K562 (cell line): ENCODE results near the gene ADK. TPM values are rescaled to one million over a fixed set of nuclear protein-coding genes. Genes with fewer than 3 reads are reported as not detected.

Experiments
- DACH1 ChIP-seq: fragments of 450-650 bp; IDR thresholded peaks from 2 replicates; pipeline ENCODE4 v1.6.1; 2018; ENCODE audit not compliant: partially characterized antibody
- POLR2AphosphoS5 ChIP-seq: IDR thresholded peaks from 2 replicates; pipeline ENCODE4 v1.6.1; 2011; ENCODE audit warnings: mild to moderate bottlenecking, low read depth, low read length, moderate library complexity; ENCODE audit not compliant: control insufficient read depth, insufficient read depth
- SREBF2 ChIP-seq: sonication (generic); formaldehyde crosslinking; IDR thresholded peaks from 2 replicates; pipeline ENCODE4 v1.4.0; 2020; ENCODE audit warnings: mild to moderate bottlenecking, missing genetic modification reagents
- TBP ChIP-seq: optimal IDR thresholded peaks from 2 replicates; pipeline ENCODE3; 2011; ENCODE audit warnings: low read depth, low read length, improper control_type of control experiment
- ZNF263 ChIP-seq: sonication (generic); formaldehyde crosslinking; IDR thresholded peaks from 2 replicates; pipeline ENCODE4 v1.8.0; 2022; ENCODE audit warnings: mild to moderate bottlenecking, missing genetic modification reagents, borderline replicate concordance
- polyA plus RNA-seq, 8 experiments: library from polyadenylated mRNA; depleted of rRNA in 4 of 8; stranded (reverse) in 5 of 8; unstranded in 3 of 8; fragments of >200 nt; fragmentation: Nextera tagmentation in 2 of 8; fragmentation: Illumina TruSeq in 1 of 8; extraction: Ambion mirVana in 2 of 8; extraction: Trizol in 1 of 8; gene quantifications; 2 replicates each; pipeline versions ENCODE4 v1.2.1 to v1.2.3, GENCODE V29; 2011 to 2014; ENCODE audit warnings: inconsistent platforms in 1 of 8, missing spikeins in 1 of 8
- total RNA-seq, 7 experiments: library from RNA; depleted of rRNA in 6 of 7; stranded (reverse); fragments of >200 nt in 6 of 7; fragmentation: Illumina TruSeq in 2 of 7; extraction: Trizol in 2 of 7; gene quantifications; 2 replicates each; pipeline versions ENCODE4 v1.2.1 to v1.2.3, GENCODE V29; 2011 to 2021; ENCODE audit warnings: low replicate concordance in 1 of 7
- TF ChIP-seq, protein P1 (sequence below): fragments of 200-600 bp; sonication (generic); IDR thresholded peaks from one replicate; pipeline ENCODE4 v1.6.1; 2012; ENCODE audit warnings: mild to moderate bottlenecking, low read depth, low read length, inconsistent platforms
- TF ChIP-seq, protein P2 (sequence below): fragments of 450-650 bp; IDR thresholded peaks from 2 replicates; pipeline ENCODE4 v1.6.1; 2016; ENCODE audit warnings: missing biosample characterization, missing genetic modification characterization
- TF ChIP-seq, protein P3 (sequence below), 3 experiments: fragments of 200-800 bp in 1 of 3; fragments of 250-450 bp in 1 of 3; fragments of 450-650 bp in 1 of 3; sonication (Bioruptor Pico) in 1 of 3; sonication (Bioruptor generic) in 1 of 3; formaldehyde crosslinking in 1 of 3; IDR thresholded peaks; 2 replicates each; pipeline versions ENCODE4 v1.6.1 to v1.8.0; 2016 to 2022; ENCODE audit warnings: mild to moderate bottlenecking in 2 of 3, missing genetic modification characterization in 2 of 3, missing compliant biosample characterization in 1 of 3, moderate library complexity in 1 of 3

Gene ADK
- total and polyA plus RNA-seq, 9 of the 15 experiments (the other 6 are each of a cell fraction or from before 2014, with no cell fraction given) = 54.2 to 97.8 (median 73.6) TPM

- TF ChIP-seq, protein P1, sequence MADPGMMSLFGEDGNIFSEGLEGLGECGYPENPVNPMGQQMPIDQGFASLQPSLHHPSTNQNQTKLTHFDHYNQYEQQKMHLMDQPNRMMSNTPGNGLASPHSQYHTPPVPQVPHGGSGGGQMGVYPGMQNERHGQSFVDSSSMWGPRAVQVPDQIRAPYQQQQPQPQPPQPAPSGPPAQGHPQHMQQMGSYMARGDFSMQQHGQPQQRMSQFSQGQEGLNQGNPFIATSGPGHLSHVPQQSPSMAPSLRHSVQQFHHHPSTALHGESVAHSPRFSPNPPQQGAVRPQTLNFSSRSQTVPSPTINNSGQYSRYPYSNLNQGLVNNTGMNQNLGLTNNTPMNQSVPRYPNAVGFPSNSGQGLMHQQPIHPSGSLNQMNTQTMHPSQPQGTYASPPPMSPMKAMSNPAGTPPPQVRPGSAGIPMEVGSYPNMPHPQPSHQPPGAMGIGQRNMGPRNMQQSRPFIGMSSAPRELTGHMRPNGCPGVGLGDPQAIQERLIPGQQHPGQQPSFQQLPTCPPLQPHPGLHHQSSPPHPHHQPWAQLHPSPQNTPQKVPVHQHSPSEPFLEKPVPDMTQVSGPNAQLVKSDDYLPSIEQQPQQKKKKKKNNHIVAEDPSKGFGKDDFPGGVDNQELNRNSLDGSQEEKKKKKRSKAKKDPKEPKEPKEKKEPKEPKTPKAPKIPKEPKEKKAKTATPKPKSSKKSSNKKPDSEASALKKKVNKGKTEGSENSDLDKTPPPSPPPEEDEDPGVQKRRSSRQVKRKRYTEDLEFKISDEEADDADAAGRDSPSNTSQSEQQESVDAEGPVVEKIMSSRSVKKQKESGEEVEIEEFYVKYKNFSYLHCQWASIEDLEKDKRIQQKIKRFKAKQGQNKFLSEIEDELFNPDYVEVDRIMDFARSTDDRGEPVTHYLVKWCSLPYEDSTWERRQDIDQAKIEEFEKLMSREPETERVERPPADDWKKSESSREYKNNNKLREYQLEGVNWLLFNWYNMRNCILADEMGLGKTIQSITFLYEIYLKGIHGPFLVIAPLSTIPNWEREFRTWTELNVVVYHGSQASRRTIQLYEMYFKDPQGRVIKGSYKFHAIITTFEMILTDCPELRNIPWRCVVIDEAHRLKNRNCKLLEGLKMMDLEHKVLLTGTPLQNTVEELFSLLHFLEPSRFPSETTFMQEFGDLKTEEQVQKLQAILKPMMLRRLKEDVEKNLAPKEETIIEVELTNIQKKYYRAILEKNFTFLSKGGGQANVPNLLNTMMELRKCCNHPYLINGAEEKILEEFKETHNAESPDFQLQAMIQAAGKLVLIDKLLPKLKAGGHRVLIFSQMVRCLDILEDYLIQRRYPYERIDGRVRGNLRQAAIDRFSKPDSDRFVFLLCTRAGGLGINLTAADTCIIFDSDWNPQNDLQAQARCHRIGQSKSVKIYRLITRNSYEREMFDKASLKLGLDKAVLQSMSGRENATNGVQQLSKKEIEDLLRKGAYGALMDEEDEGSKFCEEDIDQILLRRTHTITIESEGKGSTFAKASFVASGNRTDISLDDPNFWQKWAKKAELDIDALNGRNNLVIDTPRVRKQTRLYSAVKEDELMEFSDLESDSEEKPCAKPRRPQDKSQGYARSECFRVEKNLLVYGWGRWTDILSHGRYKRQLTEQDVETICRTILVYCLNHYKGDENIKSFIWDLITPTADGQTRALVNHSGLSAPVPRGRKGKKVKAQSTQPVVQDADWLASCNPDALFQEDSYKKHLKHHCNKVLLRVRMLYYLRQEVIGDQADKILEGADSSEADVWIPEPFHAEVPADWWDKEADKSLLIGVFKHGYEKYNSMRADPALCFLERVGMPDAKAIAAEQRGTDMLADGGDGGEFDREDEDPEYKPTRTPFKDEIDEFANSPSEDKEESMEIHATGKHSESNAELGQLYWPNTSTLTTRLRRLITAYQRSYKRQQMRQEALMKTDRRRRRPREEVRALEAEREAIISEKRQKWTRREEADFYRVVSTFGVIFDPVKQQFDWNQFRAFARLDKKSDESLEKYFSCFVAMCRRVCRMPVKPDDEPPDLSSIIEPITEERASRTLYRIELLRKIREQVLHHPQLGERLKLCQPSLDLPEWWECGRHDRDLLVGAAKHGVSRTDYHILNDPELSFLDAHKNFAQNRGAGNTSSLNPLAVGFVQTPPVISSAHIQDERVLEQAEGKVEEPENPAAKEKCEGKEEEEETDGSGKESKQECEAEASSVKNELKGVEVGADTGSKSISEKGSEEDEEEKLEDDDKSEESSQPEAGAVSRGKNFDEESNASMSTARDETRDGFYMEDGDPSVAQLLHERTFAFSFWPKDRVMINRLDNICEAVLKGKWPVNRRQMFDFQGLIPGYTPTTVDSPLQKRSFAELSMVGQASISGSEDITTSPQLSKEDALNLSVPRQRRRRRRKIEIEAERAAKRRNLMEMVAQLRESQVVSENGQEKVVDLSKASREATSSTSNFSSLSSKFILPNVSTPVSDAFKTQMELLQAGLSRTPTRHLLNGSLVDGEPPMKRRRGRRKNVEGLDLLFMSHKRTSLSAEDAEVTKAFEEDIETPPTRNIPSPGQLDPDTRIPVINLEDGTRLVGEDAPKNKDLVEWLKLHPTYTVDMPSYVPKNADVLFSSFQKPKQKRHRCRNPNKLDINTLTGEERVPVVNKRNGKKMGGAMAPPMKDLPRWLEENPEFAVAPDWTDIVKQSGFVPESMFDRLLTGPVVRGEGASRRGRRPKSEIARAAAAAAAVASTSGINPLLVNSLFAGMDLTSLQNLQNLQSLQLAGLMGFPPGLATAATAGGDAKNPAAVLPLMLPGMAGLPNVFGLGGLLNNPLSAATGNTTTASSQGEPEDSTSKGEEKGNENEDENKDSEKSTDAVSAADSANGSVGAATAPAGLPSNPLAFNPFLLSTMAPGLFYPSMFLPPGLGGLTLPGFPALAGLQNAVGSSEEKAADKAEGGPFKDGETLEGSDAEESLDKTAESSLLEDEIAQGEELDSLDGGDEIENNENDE = no peak
- TF ChIP-seq TBP (no peak), SREBF2 (CRISPR knock-in tag) (no peak), ZNF263 (CRISPR knock-in tag) (no peak), POLR2AphosphoS5 (no peak), DACH1 (no peak)
- TF ChIP-seq, protein P2, sequence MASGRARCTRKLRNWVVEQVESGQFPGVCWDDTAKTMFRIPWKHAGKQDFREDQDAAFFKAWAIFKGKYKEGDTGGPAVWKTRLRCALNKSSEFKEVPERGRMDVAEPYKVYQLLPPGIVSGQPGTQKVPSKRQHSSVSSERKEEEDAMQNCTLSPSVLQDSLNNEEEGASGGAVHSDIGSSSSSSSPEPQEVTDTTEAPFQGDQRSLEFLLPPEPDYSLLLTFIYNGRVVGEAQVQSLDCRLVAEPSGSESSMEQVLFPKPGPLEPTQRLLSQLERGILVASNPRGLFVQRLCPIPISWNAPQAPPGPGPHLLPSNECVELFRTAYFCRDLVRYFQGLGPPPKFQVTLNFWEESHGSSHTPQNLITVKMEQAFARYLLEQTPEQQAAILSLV = no peak
- TF ChIP-seq, protein P3, sequence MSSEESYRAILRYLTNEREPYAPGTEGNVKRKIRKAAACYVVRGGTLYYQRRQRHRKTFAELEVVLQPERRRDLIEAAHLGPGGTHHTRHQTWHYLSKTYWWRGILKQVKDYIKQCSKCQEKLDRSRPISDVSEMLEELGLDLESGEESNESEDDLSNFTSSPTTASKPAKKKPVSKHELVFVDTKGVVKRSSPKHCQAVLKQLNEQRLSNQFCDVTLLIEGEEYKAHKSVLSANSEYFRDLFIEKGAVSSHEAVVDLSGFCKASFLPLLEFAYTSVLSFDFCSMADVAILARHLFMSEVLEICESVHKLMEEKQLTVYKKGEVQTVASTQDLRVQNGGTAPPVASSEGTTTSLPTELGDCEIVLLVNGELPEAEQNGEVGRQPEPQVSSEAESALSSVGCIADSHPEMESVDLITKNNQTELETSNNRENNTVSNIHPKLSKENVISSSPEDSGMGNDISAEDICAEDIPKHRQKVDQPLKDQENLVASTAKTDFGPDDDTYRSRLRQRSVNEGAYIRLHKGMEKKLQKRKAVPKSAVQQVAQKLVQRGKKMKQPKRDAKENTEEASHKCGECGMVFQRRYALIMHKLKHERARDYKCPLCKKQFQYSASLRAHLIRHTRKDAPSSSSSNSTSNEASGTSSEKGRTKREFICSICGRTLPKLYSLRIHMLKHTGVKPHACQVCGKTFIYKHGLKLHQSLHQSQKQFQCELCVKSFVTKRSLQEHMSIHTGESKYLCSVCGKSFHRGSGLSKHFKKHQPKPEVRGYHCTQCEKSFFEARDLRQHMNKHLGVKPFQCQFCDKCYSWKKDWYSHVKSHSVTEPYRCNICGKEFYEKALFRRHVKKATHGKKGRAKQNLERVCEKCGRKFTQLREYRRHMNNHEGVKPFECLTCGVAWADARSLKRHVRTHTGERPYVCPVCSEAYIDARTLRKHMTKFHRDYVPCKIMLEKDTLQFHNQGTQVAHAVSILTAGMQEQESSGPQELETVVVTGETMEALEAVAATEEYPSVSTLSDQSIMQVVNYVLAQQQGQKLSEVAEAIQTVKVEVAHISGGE (CRISPR knock-in tag; IDR thresholded peaks at IDR 0.05) = no peak
These were observed 352.1 kb downstream of the ADK start (continued) for GRCh38 chr10:74502963-74503608.
